H1 (cell line): ENCODE data around the gene UBC. TPM values are rescaled to one million over a fixed set of nuclear protein-coding genes. Genes with fewer than 3 reads are reported as not detected.

ENCODE experiments used
- BRCA1 ChIP-seq: IDR thresholded peaks from 2 replicates; pipeline ENCODE4 v1.6.1; 2012; ENCODE audit warnings: low read depth, low read length, improper control_type of control experiment
- FOSL1 ChIP-seq: IDR thresholded peaks from 2 replicates; pipeline ENCODE4 v1.6.1; 2011; ENCODE audit warnings: mild to moderate bottlenecking, low read depth, low read length, moderate library complexity; ENCODE audit not compliant: insufficient read depth
- JUN ChIP-seq: IDR thresholded peaks from 2 replicates; pipeline ENCODE4 v1.6.1; 2011; ENCODE audit warnings: low read depth, mild to moderate bottlenecking, improper control_type of control experiment, low read length
- KDM1A ChIP-seq: fragments of 200-600, 300-600 bp; sonication (generic); IDR thresholded peaks from 2 replicates; pipeline ENCODE4 v1.7.1; 2016; ENCODE audit warnings: mild to moderate bottlenecking, low read length, borderline replicate concordance
- POLR2AphosphoS5 ChIP-seq: IDR thresholded peaks from 2 replicates; pipeline ENCODE4 v1.6.1; 2011; ENCODE audit warnings: low read depth, low read length
- TAF7 ChIP-seq: optimal IDR thresholded peaks from 2 replicates; pipeline ENCODE3; 2011; ENCODE audit warnings: low read depth, mild to moderate bottlenecking, inconsistent platforms, low read length, moderate library complexity, borderline replicate concordance
- polyA plus RNA-seq, 7 experiments: library from polyadenylated mRNA; depleted of rRNA in 3 of 7; stranded (reverse) in 5 of 7; unstranded in 2 of 7; fragments of >200 nt in 5 of 7; fragments of 200-250 nt in 2 of 7; gene quantifications; 1 replicate in 5 of 7; 2 replicates in 1 of 7; 4 replicates in 1 of 7; pipeline versions ENCODE4 v1.2.1 to v1.2.3, GENCODE V29; 2011 to 2013; ENCODE audit warnings: missing spikeins in 2 of 7, mixed read lengths in 2 of 7
- total RNA-seq: library from RNA; stranded (reverse); fragmentation: NEBNext Ultra II Directional; extraction: Animal tissue kit (Norgen Biotek cat#: 25700); gene quantifications from 2 replicates; pipeline ENCODE4 v1.2.1, GENCODE V29; 2021
- TF ChIP-seq, protein P1 (sequence below): IDR thresholded peaks from 2 replicates; pipeline ENCODE4 v1.6.1; 2011; ENCODE audit warnings: low read depth, mild to moderate bottlenecking, low read length; ENCODE audit not compliant: insufficient read depth
- TF ChIP-seq, protein P2 (sequence below): IDR thresholded peaks from 2 replicates; pipeline ENCODE4 v1.6.1; 2012; ENCODE audit warnings: low read length, inconsistent platforms

Gene UBC
- total and polyA plus RNA-seq, 2 of the 8 experiments (the other 6 are each of a cell fraction or from before 2014, with no cell fraction given) = 559 to 749 TPM

DNA sequence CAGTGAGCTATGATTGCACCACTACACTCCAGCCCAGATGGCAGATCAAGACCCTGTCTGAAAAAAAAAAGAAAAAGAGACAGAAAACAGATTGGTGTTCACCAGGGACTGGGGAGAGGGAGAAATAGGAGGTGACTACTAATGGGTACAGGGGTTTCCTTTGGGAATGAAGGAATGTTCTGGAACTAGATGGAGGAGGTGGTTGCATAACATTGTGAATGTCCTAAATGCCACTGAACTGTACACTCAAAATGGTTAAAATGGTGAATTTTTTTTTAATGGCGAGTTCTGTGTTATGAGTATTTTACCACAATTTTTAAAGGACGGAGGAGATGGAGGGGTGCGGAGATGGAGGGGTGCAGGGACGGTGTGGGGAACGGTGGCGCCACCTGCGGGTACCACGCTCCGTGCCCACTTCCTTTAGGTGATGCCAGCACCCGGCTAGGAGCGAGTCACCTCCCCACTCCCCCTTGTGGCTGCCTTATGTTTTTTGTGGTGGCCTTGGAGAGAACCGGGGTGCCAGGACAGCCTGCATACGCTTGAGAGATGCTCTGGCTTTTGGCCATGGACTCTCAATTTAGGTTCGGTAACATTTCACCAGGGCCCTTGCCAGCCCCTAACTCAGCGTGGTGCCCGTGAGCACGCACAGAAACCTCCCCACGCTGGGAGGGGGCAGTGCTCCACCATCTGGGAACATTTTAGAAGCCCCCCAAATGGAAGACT, 16.1 kb downstream of the UBC start (continued):
- no peak for TF ChIP-seq KDM1A
- TF ChIP-seq TAF7 = no peak
- no peak for TF ChIP-seq JUN
- TF ChIP-seq FOSL1 = no peak
- TF ChIP-seq, protein P1, sequence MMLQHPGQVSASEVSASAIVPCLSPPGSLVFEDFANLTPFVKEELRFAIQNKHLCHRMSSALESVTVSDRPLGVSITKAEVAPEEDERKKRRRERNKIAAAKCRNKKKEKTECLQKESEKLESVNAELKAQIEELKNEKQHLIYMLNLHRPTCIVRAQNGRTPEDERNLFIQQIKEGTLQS = peak; percentile 30; the same call in 1 of the 2 replicates
- TF ChIP-seq POLR2AphosphoS5 = no peak
- TF ChIP-seq BRCA1 = no peak
- TF ChIP-seq, protein P2, sequence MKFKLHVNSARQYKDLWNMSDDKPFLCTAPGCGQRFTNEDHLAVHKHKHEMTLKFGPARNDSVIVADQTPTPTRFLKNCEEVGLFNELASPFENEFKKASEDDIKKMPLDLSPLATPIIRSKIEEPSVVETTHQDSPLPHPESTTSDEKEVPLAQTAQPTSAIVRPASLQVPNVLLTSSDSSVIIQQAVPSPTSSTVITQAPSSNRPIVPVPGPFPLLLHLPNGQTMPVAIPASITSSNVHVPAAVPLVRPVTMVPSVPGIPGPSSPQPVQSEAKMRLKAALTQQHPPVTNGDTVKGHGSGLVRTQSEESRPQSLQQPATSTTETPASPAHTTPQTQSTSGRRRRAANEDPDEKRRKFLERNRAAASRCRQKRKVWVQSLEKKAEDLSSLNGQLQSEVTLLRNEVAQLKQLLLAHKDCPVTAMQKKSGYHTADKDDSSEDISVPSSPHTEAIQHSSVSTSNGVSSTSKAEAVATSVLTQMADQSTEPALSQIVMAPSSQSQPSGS = no peak
